NCI-H524 (cell line): ENCODE measurements around the gene IGFBP7.
A peak's percentile ranks its signal among the peaks of the same experiment; 100 is the strongest.

Experiments used
- DNase-seq, 2 experiments: peaks; one replicate each; lab custom pipeline; 2025; lab: John Stamatoyannopoulos, UW

IGFBP7 gene

DNA sequence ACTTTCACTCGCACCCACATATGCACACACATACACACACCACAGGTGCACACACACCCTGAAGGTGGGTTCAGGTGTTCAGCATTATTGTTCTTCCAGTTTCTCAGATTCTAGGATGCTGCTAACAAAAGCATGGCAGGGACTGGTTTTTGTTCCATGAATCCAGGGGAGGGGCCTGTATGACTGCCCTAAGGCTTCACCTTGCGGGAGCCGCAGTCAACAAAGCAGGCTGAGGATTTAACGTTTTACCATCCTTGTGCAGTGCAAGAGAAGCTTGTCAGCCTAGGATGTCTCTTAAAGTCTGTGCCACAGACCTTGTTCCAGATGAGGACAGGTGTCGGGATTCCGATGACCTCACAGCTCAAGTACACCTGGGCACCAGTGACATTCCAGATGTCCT lies 69.7 kb downstream of the IGFBP7 start:
- DNase-seq = no peak

DNA sequence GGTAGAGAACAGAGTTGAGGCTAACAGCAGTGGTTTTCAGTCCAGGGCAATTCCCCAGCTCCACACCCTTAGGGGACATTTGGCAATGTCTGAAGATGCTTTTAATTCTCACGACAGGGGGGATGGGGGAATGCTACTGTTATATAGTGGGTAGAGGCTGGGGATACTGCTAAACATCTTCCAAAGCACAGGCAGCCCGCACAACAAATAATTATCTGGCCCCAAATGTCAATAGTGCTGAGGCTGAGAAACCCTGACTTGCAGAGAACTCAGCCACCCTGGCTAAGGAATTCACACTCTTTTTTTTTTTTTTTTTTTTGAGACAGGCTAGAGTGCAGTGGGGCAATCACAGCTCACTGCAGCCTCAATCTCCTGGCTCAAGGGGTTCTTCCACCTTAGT lies 70.8 kb downstream of the IGFBP7 start:
- no peak for DNase-seq

DNA sequence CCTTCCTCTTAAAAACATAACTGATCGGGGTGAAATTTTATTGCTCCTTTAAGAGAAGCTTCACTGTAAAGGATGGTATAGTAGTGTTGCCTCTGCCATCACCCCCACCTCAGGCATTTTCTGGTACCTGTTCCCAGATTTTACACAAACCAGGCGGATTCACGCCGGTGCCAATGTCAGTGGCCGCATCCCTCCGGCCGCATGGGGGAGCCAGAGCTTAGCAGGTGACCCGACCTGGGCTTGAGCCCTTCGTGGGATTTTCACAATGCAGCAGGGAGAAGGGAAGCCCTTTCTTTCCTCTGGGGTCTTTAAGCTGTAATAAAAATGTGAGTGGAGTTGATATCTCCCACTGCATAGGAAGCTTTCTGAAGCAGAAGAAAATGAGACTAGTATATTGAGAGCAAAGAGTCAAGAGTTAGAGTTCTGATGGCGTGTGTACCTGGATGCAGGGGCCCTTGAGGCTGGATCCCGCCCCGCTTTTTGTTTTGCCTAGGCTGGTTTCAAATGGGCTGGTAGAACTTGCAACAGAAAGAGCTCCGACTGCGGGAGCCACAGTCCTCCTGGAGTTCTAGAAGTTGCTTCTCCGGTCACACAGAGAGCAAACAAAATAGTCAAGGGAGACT lies 72.1 kb downstream of the IGFBP7 start:
- peak; percentile 41 to 55 for DNase-seq

DNA sequence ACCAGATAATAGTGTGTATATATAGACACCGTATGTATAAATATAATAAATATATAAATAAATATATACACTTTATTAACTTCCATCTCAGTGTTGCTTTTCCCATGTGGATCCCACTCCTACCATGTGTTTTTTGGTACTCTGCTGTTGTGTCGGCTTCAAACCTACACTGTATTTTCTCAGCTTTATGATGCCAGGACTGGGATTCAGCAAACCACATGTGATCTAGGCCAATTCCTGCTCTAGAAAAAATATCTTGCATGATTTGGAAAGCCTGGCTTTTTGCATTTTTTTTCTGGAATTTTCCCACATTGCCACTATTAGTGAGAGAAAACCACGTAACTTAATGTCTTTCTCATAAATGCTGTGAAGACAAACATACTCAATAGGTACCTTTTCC lies 75.7 kb downstream of the IGFBP7 start:
- no peak for DNase-seq

DNA sequence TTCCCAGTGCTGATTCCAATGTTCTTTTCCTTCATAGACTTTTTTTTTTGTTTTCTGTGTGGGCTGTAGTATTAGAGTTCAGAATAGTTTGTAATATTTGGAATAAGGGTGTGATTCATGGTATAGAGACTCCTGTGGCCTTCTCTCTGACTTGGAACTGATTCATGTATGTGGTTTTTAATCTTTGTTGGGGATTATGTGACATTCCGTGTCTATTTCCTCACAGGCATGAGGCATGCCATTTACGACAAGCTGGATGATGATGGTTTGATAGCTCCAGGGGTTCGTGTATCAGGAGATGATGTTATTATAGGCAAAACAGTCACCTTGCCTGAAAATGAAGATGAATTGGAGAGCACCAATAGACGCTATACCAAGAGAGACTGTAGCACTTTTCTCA lies 87.1 kb downstream of the IGFBP7 start:
- no peak for DNase-seq

DNA sequence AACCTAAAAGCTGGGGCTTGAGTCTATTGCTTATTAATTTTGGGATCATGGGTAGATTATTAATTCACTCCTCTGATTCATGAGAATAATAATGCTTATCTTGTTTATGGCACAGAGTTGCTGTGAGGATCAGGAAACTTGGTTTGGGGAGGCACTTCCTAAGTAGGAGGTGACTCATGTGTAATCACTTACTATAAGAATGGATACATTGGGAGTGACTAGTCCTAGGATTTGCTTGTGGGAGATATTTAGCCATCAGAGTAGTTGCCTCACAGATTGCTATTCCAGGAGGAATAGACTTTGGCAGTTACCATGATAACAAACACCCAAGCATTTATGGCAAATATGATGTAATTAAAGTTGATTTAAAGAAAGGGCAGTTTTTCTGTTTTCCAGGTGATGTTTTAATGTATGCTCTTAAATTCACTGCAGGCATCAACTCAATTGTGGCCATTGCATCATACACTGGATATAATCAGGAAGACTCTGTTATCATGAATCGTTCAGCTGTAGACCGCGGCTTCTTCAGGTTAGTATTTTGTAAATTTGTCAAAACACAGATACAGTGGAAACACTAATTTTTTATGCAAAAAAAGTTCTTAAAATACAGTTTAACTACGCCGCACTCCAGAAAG lies 89.6 kb downstream of the IGFBP7 start:
- DNase-seq = no peak

DNA sequence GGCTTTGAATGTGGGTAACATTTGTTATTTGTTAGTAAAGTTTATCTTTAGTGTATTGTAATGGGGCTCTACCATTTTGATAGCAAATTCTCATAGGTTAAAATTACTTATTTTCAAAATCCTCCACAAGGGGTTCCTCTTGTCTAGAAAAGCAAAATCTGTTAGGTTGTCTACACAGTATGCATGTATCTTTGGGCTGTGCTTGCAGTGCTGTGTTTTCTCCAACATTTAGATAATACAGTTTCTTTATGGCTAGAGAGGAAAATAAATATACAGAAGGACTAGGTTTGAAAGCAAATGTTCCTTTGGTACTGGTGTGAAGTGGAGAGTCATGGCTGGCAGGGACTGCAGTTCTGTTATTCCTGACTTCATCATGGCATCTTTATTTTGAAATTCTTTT lies 91.2 kb downstream of the IGFBP7 start:
- no peak for DNase-seq

DNA sequence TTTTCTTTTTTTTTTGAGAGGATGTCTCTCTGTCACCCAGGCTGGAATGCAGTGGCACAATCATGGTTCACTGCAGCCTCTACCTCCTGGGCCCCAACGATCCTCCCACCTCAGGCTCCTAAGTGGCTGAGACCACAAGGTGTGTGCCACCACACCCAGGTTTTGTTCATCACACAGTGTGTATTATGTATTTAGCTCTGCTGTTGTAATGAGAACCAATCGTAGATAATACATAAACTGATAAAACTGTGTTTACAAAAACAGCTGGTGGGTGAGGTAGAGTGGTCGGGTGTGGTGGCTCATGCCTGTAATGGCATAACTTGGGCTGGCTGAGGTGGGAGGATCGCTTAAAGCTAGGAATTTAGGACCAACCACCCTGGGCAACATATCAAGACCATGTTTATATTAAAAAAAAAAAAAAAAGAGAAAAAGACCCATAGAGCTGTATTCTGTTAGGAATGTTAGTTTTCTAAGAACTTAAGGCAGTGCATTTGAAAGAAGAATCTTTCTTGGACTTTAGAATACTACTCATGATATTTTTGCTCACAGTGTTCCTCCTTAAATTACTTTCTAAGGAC lies 96.6 kb downstream of the IGFBP7 start:
- no peak for DNase-seq

DNA sequence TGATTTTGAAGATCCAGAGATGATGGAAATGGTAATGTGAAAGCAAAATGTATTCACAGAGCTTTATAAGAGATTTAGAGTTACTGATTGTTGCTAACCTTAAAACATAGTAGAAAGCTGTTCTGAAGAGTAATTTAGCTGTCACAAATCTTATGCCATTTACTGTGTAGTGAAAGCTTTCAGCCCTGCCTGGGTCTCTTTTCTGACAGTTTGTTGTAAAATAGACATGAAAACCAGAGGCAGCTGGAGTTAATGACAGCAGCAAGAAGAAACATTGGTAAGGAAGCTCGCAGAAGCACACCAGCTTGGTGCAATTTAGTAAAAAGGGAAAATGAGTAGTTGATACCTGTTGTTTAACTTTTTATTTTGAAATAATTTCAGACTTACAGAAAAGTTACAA lies 110.4 kb downstream of the IGFBP7 start:
- DNase-seq = no peak

DNA sequence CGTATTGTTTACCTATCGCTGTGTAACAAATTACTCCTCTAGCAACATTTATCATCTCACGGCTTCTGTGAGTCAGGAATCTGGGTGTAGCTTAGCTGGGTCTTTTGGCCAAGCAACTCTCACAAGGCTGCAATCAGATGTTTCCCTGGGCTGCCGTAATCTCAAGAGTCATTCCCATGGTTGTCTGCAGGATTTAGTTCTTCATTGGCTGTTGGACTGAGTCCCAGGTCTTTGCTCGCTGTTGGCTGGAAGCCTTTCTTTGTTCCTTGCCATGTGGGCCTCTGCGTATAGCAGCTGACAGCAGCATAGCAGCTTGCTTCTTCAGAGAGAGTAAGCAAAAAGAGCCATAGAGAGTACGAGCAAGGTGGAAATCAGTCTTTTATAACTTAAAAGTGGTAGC lies 114.7 kb downstream of the IGFBP7 start:
- no peak for DNase-seq

DNA sequence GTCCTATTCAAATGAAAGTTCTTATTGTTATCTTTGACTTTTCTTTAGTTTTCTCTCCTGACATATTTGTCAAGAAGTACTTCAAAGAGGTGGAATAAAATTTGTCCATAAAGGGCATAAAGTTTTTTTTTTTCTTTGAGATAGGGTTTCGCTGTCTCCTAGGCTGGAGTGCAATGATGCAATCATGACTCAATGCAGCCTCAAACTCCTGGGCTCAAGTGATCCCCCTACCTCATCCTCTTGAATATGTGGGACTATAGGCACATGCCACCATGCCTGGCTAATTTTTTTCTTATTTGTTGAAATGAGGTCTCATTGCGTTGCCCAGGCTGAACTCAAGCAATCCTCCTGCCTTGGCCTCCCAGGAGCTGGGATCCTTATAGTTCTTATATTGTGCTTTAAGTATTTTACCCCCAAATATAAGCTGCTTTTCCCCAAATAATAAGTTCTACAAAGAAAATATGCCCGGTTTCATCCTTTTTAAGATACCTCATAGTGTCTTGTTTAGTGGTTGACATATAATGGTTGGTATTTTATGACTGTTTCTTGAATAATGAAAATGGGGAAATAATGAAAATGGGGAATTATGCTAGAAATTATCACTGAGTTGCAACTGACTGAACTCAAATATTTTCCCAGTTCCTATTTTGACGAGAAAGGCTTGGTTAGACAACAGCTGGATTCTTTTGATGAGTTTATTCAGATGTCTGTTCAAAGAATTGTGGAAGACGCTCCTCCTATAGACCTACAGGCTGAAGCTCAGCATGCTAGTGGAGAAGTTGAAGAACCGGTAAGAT lies 119.9 kb downstream of the IGFBP7 start:
- no peak for DNase-seq

DNA sequence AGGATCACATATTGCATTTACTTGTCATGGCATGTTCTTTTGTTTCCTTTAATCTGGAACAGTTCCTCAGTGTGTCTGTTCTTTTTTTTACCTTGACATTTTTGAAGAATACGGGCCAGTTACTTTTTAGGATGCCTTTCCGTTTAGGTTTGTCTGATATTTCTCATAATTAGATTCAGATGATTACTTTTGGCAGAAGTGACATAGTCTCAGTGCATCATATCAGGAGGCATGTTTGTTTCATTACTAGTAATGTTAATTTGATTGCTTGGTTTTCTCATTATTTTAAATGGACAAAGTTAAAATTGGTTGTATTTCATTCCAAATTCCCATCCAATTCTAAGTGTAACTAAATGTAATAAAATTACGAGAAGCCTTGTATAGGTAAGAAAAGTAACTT lies 123.2 kb downstream of the IGFBP7 start:
- no peak for DNase-seq

DNA sequence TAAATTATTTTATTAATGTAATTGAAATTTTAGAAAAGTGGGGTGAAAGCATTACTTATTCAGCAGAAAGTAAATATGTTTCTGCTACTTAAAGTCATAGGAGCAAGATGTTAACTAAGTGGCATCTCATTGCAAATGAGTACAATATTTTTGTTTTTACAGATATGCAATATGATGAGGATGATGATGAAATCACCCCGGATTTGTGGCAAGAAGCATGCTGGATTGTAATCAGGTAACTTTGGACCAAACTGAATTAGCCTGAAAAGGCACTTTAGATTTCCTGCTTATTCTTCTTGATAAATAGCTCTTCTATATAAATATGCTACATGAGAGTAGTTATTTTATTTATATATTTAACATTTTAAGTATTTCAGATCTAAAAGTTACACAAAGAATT lies 124.0 kb downstream of the IGFBP7 start:
- DNase-seq = no peak

DNA sequence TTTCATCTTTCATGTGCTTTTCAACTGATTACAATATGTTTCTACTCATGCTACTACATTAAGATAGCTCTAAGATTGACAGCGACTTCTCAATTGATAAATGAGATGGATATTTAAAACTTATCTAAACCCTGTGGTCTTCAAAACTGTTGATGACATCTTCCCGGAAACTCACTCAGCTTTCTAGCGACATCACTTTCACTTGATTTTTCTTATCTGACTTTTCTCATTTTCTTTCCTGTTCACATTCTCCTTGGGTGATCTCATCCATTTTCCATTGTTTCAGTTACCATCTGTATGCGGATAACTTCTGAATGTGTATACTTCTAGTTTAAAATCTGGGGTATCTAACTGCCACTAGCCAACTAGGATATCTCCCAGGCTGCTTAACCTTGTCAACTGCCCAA lies 128.4 kb downstream of the IGFBP7 start:
- DNase-seq = no peak
